Epithelial cell of esophagus (primary cell): ENCODE results near the gene MYBPC2.

ENCODE experiments used
- DNase-seq: peaks from one replicate; pipeline ENCODE4 v3.0.0; 2010; ENCODE audit warnings: low read depth
- H3K4me3 ChIP-seq: 2 replicates; pipeline ENCODE4 v1.5.1; 2011; ENCODE audit warnings: mild to moderate bottlenecking, low read length, control low read depth
- CTCF ChIP-seq: IDR thresholded peaks from 2 replicates; pipeline ENCODE4 v1.5.1; 2011; ENCODE audit warnings: low read depth, mild to moderate bottlenecking, low read length, control low read depth, inconsistent platforms; ENCODE audit not compliant: insufficient read depth; ENCODE audit errors: missing control alignments

Gene MYBPC2

DNA sequence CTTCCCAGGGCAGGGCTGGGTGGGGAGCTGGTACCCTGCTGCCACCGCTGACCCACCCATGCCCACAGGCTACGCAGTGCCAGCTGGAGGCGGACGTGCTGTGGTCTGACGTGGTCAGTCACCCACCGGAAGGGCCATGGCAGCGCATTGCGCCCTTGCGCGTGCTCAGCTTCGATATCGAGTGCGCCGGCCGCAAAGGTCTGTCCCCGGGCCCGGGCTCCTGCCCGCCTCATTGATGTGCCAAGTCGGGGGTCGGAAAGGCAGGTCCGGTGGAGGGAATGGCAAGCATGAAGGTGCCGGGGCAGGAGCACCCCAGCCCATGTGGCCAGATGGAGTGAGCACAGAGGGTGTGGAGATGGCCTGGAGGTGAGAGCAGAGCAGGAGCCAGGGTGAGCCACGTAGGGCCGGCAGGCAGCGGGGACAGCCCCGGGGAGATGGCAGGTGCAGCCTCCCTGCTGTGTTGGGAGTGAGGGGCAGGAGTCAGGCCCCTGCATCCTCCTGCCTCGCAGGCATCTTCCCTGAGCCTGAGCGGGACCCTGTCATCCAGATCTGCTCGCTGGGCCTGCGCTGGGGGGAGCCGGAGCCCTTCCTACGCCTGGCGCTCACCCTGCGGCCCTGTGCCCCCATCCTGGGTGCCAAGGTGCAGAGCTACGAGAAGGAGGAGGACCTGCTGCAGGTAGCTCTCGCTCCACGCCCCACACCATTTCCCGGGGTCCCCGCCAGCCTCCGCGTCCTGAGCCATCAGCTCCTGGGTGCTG is 30.0 kb upstream of the MYBPC2 start:
- TF ChIP-seq CTCF, result no peak
- DNase-seq, result no peak
- H3K4me3 ChIP-seq, result no peak overlapping the region

GRCh38 chr19:50406156-50406820 is 26.4 kb upstream of the MYBPC2 start:
- no peak overlapping the region for H3K4me3 ChIP-seq
- no peak for DNase-seq
- no peak for TF ChIP-seq CTCF

GRCh38 chr19:50406829-50407228 is 25.9 kb upstream of the MYBPC2 start:
- no peak for TF ChIP-seq CTCF
- H3K4me3 ChIP-seq, result no peak overlapping the region
- DNase-seq, result no peak

GRCh38 chr19:50409347-50409746 is 23.3 kb upstream of the MYBPC2 start:
- H3K4me3 ChIP-seq, result no peak overlapping the region
- no peak for TF ChIP-seq CTCF
- no peak for DNase-seq

GRCh38 chr19:50410109-50410508 is 22.6 kb upstream of the MYBPC2 start:
- no peak for DNase-seq
- TF ChIP-seq CTCF, result no peak
- no peak overlapping the region for H3K4me3 ChIP-seq

- DNase-seq, result no peak
- TF ChIP-seq CTCF, result no peak
- no peak overlapping the region for H3K4me3 ChIP-seq
Measured at GRCh38 chr19:50412419-50412818, 20.3 kb upstream of the MYBPC2 start.
